Keratinocyte (primary cell): ENCODE measurements around the gene ERICH2. TPM values are rescaled to one million over a fixed set of nuclear protein-coding genes. Genes with fewer than 3 reads are reported as not detected.

ENCODE experiments used
- DNase-seq: peaks from one replicate; pipeline ENCODE4 v3.0.0-alpha.2; 2011; ENCODE audit warnings: low read depth, missing footprints, low spot score
- FAIRE-seq: peaks from 2 replicates; lab custom pipeline; 2011; peaks lifted over from hg19 to GRCh38; lab: Jason Lieb, UNC
- H2AFZ ChIP-seq: 2 replicates; pipeline ENCODE4 v1.6.0; 2012; ENCODE audit warnings: low read length, control low read depth, inconsistent platforms; ENCODE audit not compliant: control insufficient read depth
- H3K27ac ChIP-seq: 2 replicates; pipeline ENCODE4 v1.5.1; 2011; ENCODE audit warnings: low read length; ENCODE audit not compliant: control insufficient read depth, insufficient read depth
- H3K27me3 ChIP-seq: 3 replicates; pipeline ENCODE4 v1.6.0; 2011; ENCODE audit warnings: low read length; ENCODE audit not compliant: control insufficient read depth, insufficient read depth; ENCODE audit errors: extremely low read depth
- H3K36me3 ChIP-seq, 2 experiments: 2 replicates in 1 of 2; 3 replicates in 1 of 2; pipeline ENCODE4 v1.5.1; 2011; ENCODE audit warnings: low read length in 2 of 2, mild to moderate bottlenecking in 1 of 2; ENCODE audit not compliant: control insufficient read depth in 2 of 2, insufficient read depth in 2 of 2; ENCODE audit errors: extremely low read depth in 1 of 2
- H3K4me1 ChIP-seq: 3 replicates; pipeline ENCODE4 v1.5.1; 2011; ENCODE audit warnings: low read length; ENCODE audit not compliant: control insufficient read depth, insufficient read depth; ENCODE audit errors: extremely low read depth
- H3K4me2 ChIP-seq: 3 replicates; pipeline ENCODE4 v1.6.0; 2011; ENCODE audit warnings: low read depth, low read length; ENCODE audit not compliant: control insufficient read depth, insufficient read depth; ENCODE audit errors: extremely low read depth
- H3K4me3 ChIP-seq, 3 experiments: fragments of 200-600 bp in 1 of 3; sonication (generic) in 1 of 3; 2 replicates in 2 of 3; 3 replicates in 1 of 3; pipeline ENCODE4 v1.5.1; 2011 to 2016; ENCODE audit warnings: low read length in 3 of 3, mild to moderate bottlenecking in 3 of 3, control low read depth in 2 of 3, inconsistent platforms in 1 of 3, low read depth in 1 of 3, mixed read lengths in 1 of 3, mixed run types in 1 of 3, moderate library complexity in 1 of 3; ENCODE audit not compliant: control insufficient read depth in 2 of 3, insufficient read depth in 2 of 3; ENCODE audit errors: extremely low read depth in 1 of 3
- H3K79me2 ChIP-seq: 2 replicates; pipeline ENCODE4 v1.6.0; 2012; ENCODE audit warnings: low read length; ENCODE audit not compliant: control insufficient read depth, insufficient read depth
- H3K9ac ChIP-seq: 3 replicates; pipeline ENCODE4 v1.6.0; 2011; ENCODE audit warnings: low read length; ENCODE audit not compliant: control insufficient read depth, insufficient read depth; ENCODE audit errors: extremely low read depth
- H3K9me1 ChIP-seq: 3 replicates; pipeline ENCODE4 v1.6.0; 2011; ENCODE audit warnings: low read length; ENCODE audit not compliant: control insufficient read depth, insufficient read depth; ENCODE audit errors: extremely low read depth
- H3K9me3 ChIP-seq: 2 replicates; pipeline ENCODE4 v1.5.1; 2012; ENCODE audit warnings: low read depth, low read length; ENCODE audit not compliant: control insufficient read depth
- H4K20me1 ChIP-seq: 3 replicates; pipeline ENCODE4 v1.6.0; 2011; ENCODE audit warnings: low read length; ENCODE audit not compliant: control insufficient read depth, insufficient read depth; ENCODE audit errors: extremely low read depth
- CTCF ChIP-seq, 3 experiments: IDR thresholded peaks in 1 of 3; conservative IDR thresholded peaks in 1 of 3; optimal IDR thresholded peaks in 1 of 3; 2 replicates in 2 of 3; 3 replicates in 1 of 3; pipeline versions ENCODE3 to v1.5.1; 2011; ENCODE audit warnings: low read length in 3 of 3, mild to moderate bottlenecking in 3 of 3, moderate library complexity in 2 of 3, control low read depth in 1 of 3, inconsistent platforms in 1 of 3; ENCODE audit not compliant: insufficient read depth in 2 of 3; ENCODE audit errors: extremely low read depth in 1 of 3
- EZH2 ChIP-seq: IDR thresholded peaks from one replicate; pipeline ENCODE4 v1.6.1; 2012; ENCODE audit warnings: inconsistent platforms, mild to moderate bottlenecking, low read length, moderate library complexity
- dilution Hi-C: fragments of 300-500 bp; cut with MboI; formaldehyde crosslinking; loops from one replicate; pipeline ENCODE4 v1.7.0; 2020; ENCODE audit warnings: low sequenced_read_pairs; ENCODE audit not compliant: extremely low pct_ligation_motif_present
- polyA plus RNA-seq, 5 experiments: library from polyadenylated mRNA; depleted of rRNA in 3 of 5; stranded (reverse) in 3 of 5; stranded (forward) in 1 of 5; unstranded in 1 of 5; fragments of >200 nt; gene quantifications; 1 replicate in 1 of 5; 2 replicates in 3 of 5; 3 replicates in 1 of 5; pipeline versions ENCODE4 v1.2.1 to v1.2.3, GENCODE V29; 2011 to 2012; ENCODE audit warnings: missing spikeins in 2 of 5, low read depth in 1 of 5, low replicate concordance in 1 of 5

Gene ERICH2
- polyA plus RNA-seq, 1 donor (not counting 4 experiments of a cell fraction or from before 2014, with no cell fraction given) = 1.3 TPM

GRCh38 chr2:170824526-170825015 is 54.4 kb downstream of the ERICH2 start:
- no peak overlapping the region for H2AFZ ChIP-seq
- no peaks in the 10 kb centered on the region for H3K79me2 ChIP-seq
- no peaks in the 10 kb centered on the region for H4K20me1 ChIP-seq
- DNase-seq = no peak
- H3K9me3 ChIP-seq = no peaks in the 10 kb centered on the region
- H3K4me2 ChIP-seq = no peak overlapping the region
- H3K27ac ChIP-seq = no peak overlapping the region
- H3K9ac ChIP-seq = no peak overlapping the region
- no peaks in the 10 kb centered on the region for H3K9me1 ChIP-seq
- FAIRE-seq = no peak
- H3K27me3 ChIP-seq = peaks cover 68% of the 10 kb centered on the region
- no peak overlapping the region for H3K4me3 ChIP-seq
- H3K4me1 ChIP-seq = peaks cover 25% of the 10 kb centered on the region
- no peak for TF ChIP-seq CTCF (optimal IDR thresholded peaks at IDR 0.05 in 1 of 3, IDR thresholded peaks at IDR 0.05 in 1 of 3, conservative IDR thresholded peaks at IDR 0.05 in 1 of 3; ENCODE audit: extremely low read depth in 1 of 3, insufficient read depth in 2 of 3, low read length in 3 of 3)
- TF ChIP-seq EZH2 = no peak
- dilution Hi-C loops = no loop called here
- no peaks in the 10 kb centered on the region for H3K36me3 ChIP-seq

DNA sequence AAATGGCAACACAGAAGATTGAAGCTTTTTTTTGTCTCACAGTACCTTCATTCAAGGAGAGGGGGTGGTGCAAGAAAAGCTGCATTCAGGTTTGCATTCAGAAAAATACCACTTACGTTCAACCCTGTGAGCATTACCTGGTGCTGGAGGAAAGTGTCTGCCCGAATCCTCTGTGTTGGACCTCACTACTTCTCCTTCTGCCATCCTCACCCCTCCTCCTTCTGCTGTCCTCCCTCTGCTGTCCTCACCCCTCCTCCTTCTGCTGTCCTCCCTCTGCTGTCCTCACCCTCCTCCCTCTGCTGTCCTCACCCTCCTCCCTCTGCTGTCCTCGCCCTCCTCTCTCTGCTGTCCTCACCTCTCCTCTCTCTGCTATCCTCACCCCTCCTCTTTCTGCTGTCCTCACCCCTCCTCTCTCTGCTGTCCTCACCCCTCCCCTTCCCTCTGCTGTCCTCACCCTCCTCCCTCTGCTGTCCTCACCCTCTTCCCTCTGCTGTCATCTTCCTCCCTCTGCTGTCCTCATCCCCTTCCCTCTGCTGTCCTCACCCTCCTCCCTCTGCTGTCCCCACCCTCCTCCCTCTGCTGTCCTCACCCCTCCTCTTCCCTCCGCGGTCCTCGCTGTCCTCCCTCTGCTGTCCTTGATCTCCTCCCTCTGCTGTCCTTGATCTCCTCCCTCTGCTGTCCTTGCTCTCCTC is 57.8 kb downstream of the ERICH2 start:
- dilution Hi-C loops = no loop called here
- H3K27me3 ChIP-seq = peaks cover 34% of the 10 kb centered on the region
- TF ChIP-seq EZH2 = no peak
- no peak for TF ChIP-seq CTCF (optimal IDR thresholded peaks at IDR 0.05 in 1 of 3, IDR thresholded peaks at IDR 0.05 in 1 of 3, conservative IDR thresholded peaks at IDR 0.05 in 1 of 3; ENCODE audit: extremely low read depth in 1 of 3, insufficient read depth in 2 of 3, low read length in 3 of 3)
- DNase-seq (no peak), FAIRE-seq (no peak)
- no peaks in the 10 kb centered on the region for H4K20me1 ChIP-seq
- no peak overlapping the region for H2AFZ ChIP-seq
- no peaks in the 10 kb centered on the region for H3K79me2 ChIP-seq
- H3K36me3 ChIP-seq = no peaks in the 10 kb centered on the region
- H3K4me3 ChIP-seq = no peak overlapping the region
- no peaks in the 10 kb centered on the region for H3K9me1 ChIP-seq
- H3K4me2 ChIP-seq = no peak overlapping the region
- no peaks in the 10 kb centered on the region for H3K9me3 ChIP-seq
- no peak overlapping the region for H3K27ac ChIP-seq
- H3K9ac ChIP-seq = no peak overlapping the region
- H3K4me1 ChIP-seq = no peaks in the 10 kb centered on the region
